Epithelial cell of esophagus (primary cell): ENCODE measurements around the gene CHI3L2.

Experiments
- DNase-seq: peaks from one replicate; pipeline ENCODE4 v3.0.0; 2010; ENCODE audit warnings: low read depth
- H3K4me3 ChIP-seq: 2 replicates; pipeline ENCODE4 v1.5.1; 2011; ENCODE audit warnings: mild to moderate bottlenecking, low read length, control low read depth
- TF ChIP-seq, protein P1 (sequence below): IDR thresholded peaks from 2 replicates; pipeline ENCODE4 v1.5.1; 2011; ENCODE audit warnings: low read depth, mild to moderate bottlenecking, low read length, control low read depth, inconsistent platforms; ENCODE audit not compliant: insufficient read depth; ENCODE audit errors: missing control alignments

Gene CHI3L2

DNA sequence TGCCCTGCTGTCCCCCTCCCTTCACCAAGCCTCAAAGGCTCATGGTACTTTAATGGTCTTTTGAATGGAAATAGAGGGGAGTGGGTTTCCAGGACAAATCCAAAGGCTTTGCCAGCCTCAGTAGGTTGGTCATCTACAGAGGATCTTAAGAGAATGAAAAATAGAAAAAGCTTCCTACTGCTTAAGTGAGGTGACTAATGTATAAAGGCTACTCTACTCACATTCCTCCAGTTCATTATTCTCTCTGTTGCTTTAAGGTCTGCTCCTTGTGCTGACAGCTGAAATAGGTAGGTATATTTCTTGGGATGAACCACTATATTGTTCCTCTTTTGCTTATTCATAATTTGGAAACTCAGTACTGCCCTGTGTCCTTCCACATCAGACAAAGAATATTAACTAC, 52.8 kb downstream of the CHI3L2 start:
- H3K4me3 ChIP-seq = no peak overlapping the region
- TF ChIP-seq, protein P1, sequence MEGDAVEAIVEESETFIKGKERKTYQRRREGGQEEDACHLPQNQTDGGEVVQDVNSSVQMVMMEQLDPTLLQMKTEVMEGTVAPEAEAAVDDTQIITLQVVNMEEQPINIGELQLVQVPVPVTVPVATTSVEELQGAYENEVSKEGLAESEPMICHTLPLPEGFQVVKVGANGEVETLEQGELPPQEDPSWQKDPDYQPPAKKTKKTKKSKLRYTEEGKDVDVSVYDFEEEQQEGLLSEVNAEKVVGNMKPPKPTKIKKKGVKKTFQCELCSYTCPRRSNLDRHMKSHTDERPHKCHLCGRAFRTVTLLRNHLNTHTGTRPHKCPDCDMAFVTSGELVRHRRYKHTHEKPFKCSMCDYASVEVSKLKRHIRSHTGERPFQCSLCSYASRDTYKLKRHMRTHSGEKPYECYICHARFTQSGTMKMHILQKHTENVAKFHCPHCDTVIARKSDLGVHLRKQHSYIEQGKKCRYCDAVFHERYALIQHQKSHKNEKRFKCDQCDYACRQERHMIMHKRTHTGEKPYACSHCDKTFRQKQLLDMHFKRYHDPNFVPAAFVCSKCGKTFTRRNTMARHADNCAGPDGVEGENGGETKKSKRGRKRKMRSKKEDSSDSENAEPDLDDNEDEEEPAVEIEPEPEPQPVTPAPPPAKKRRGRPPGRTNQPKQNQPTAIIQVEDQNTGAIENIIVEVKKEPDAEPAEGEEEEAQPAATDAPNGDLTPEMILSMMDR = no peak
- no peak for DNase-seq

DNA sequence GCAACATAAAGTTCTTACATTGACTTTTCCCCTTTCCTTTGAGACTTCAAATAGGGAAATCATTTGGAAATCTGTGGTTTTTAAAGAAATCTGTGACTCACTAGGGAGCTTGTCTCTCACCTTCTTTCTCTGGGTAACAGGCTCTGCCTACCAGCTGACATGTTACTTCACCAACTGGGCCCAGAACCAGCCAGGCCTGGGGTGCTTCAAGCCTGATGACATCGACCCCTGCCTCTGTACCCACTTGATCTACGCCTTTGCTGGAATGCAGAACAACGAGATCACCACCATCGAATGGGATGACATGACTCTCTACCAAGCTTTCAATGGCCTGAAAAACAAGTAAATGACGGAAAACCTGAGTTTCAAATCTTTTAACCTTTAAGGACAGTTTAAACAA, 53.9 kb downstream of the CHI3L2 start:
- TF ChIP-seq, protein P1 = no peak
- peak; percentile 40 for DNase-seq
- H3K4me3 ChIP-seq = no peak overlapping the region

GRCh38 chr1:111283838-111284237, 56.3 kb downstream of the CHI3L2 start:
- H3K4me3 ChIP-seq = no peak overlapping the region
- no peak for DNase-seq
- TF ChIP-seq, protein P1 = no peak

- DNase-seq = peak; percentile 2
- no peak overlapping the region for H3K4me3 ChIP-seq
- TF ChIP-seq, protein P1 = no peak
Observed at GRCh38 chr1:111285879-111286278, 58.4 kb downstream of the CHI3L2 start.

GRCh38 chr1:111286912-111287311, 59.4 kb downstream of the CHI3L2 start:
- TF ChIP-seq, protein P1 = no peak
- DNase-seq = no peak
- no peak overlapping the region for H3K4me3 ChIP-seq

- TF ChIP-seq, protein P1 = no peak
- DNase-seq = no peak
- H3K4me3 ChIP-seq = no peak overlapping the region
Observed at GRCh38 chr1:111289371-111289770, 61.9 kb downstream of the CHI3L2 start.

- no peak overlapping the region for H3K4me3 ChIP-seq
- DNase-seq = no peak
Observed at GRCh38 chr1:111290104-111290503, 62.6 kb downstream of the CHI3L2 start.

More at GRCh38 chr1:111290104-111290503, 62.6 kb downstream of the CHI3L2 start:
- TF ChIP-seq, protein P1 = no peak
